GM19035 (cell line): ENCODE data around the gene ZNF778.

ENCODE experiments used
- ATAC-seq: cut with Tn5 transposase; IDR thresholded peaks from one replicate; pipeline ENCODE4 v1.9.1; 2021; ENCODE audit not compliant: unreplicated experiment

Gene ZNF778

DNA sequence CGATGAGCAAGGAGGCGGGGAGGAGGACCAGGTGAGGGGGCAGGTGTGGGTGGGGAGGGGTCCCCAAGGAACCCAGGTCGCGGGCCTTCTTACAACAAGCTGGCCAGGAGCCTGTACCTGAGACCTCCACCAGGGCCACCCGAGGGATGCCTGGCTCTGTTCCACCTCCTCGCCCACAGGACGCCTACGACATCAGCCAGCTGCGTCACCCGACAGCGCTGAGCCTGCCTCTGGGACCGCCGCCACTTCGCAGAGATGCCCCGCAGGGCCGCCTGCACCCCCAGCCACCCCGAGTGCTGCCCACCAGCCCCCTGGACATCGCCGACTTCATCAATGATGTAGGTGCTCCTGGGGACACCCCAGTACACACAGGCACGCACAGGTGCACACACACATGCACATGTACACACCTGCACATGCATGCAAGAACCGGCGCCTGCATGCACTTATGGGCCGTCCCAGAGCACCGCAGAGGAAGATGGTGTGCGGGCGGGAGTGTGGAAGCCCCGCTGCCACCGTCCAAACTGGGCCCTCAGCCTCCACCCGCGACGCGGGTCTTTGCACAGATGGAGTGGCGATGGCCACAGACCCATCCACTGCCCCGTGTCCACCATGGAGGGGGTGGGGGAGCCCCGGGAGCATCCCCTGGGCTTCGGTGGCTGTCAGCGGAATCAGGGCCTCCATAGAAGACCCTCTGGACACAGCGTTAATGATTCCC is 23.8 kb upstream of the ZNF778 start:
- ATAC-seq, result no peak

DNA sequence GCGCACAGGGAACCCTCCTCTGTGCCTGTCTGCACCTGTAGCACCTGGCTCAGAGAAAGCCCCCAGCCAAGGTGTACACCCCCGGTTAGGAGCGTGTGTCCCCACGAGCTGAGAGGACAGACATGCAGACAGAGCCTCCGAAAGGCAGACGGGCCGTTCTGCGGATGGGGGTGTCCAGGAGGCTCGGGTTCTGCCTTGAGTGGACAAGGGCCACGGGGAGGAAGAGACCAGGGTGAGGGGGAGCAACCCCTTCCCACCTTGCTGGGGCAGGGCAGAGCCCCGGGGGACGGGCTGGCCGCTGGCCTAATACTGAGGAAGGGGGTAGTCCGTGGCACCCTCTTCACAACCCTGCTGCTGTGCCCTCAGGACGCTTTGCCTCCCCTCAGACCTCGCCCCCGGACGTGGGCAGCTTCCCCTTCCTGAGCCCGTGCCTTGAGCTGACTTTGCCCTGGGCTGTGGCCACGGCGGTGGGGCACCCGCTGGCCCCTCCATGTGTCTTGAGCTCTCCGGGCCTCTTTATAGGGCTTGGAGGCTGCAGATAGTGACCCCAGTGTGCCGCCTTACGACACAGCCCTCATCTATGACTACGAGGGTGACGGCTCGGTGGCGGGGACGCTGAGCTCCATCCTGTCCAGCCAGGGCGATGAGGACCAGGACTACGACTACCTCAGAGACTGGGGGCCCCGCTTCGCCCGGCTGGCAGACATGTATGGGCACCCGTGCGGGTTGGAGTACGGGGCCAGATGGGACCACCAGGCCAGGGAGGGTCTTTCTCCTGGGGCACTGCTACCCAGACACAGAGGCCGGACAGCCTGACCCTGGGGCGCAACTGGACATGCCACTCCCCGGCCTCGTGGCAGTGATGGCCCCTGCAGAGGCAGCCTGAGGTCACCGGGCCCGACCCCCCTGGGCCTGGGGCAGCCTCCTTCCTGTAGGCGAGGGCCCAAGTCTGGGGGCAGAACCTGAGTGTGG is 22.9 kb upstream of the ZNF778 start:
- no peak for ATAC-seq

- no peak for ATAC-seq
These were observed 21.9 kb upstream of the ZNF778 start for GRCh38 chr16:89195521-89196171.

DNA sequence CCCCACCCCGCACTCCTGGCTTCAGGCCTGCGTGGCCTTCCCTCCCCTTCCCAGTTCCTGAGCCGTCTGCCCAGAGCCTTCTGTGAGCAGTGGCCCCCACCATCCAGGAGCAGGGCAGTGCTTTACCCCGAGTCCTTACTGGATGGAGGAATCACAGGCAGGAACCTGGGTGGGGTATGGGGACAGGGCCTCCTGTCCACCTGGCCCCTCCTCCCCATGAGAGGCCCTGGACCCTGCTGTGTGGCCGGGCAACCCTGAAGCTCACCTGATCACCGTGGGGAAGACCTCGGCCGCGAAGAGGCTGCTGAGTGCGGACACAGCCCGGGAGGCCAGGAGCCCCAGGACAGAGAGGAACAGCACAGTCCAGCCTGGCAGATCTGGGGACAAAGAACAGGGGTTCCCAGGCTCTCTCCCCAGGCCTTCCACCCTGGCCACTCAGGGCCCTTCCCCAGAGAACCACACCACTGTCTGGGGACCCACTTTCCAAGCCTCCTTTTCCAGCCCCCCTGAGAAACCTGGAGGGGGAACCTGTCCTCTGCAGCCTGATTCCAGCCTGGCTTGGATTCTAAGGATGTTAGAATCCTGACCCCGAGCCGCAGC is 20.4 kb upstream of the ZNF778 start:
- no peak for ATAC-seq

- ATAC-seq, result no peak
These were observed 19.7 kb upstream of the ZNF778 start for GRCh38 chr16:89197633-89198416.

- no peak for ATAC-seq
These were observed 18.9 kb upstream of the ZNF778 start for GRCh38 chr16:89198417-89199240.

- no peak for ATAC-seq
These were observed 18.0 kb upstream of the ZNF778 start for GRCh38 chr16:89199241-89200123.

DNA sequence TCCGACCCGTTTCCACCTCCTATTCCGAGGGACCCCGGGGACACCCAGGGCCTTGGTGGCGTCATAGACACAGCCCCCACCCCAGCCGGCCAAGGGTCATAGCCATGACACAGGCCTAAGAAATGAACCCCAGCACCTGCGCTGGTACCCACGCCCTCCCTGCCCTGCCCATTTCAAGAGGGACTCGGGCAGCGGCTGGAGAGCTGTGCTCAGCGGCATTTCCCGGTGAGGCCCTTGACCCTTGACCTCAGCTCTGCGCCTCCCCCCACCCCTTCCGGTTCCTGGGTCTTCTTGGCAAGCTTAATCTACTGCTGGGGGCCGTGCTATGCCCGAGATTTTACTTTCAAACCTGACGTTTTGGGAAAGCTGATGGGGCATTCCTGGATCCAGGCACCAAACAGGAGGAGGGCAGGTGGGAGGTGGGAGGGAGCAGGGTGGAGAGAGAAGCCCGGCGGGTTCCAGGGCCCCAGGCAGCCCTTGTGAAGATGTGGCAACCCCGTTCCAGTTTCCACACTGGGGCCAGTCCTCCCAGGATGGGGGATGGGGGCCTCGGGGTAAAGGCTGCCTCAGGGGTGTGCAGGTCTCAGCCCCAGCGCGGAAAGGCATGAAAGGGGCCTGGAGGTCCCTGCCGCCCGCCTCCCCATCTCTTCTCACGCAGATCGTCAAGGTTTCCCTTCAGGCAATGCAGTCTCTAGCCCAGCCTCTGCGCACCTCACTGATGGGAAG is 17.2 kb upstream of the ZNF778 start, which contains the start of gene SLC22A31:
Gene SLC22A31 (minus strand): TSS at position 414 of the 726 bp plus-strand sequence. CDS start 36 bp downstream, at position 378.
- ATAC-seq, result no peak

DNA sequence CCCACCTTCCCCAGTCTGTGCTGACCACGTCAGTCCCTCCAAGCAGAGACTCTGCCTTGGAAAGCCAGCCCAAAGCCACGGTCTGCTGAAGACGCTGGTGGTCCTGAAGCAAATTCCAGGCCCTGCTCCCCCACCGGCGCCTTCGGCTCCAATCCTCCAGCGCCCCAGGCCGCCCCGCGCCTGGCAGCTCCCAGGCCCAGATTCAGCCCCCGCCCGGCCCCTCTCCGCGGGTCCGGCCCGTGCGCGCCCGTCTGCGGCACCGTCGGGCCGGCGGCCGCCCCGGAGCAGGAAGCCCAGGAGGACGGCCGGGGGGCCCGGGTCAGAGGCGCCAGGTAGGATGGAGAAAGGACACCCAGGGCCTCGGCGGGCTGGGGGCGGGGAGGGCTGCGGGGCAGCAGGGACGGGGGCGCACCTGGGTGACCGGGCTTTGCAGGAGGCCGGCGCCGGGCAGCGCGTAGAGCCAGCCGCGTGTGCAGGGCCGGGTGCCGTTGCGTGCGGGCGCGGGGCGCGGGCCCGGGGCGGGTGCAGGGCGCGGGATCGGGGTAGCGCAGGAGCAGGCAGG is 16.6 kb upstream of the ZNF778 start:
- no peak for ATAC-seq

DNA sequence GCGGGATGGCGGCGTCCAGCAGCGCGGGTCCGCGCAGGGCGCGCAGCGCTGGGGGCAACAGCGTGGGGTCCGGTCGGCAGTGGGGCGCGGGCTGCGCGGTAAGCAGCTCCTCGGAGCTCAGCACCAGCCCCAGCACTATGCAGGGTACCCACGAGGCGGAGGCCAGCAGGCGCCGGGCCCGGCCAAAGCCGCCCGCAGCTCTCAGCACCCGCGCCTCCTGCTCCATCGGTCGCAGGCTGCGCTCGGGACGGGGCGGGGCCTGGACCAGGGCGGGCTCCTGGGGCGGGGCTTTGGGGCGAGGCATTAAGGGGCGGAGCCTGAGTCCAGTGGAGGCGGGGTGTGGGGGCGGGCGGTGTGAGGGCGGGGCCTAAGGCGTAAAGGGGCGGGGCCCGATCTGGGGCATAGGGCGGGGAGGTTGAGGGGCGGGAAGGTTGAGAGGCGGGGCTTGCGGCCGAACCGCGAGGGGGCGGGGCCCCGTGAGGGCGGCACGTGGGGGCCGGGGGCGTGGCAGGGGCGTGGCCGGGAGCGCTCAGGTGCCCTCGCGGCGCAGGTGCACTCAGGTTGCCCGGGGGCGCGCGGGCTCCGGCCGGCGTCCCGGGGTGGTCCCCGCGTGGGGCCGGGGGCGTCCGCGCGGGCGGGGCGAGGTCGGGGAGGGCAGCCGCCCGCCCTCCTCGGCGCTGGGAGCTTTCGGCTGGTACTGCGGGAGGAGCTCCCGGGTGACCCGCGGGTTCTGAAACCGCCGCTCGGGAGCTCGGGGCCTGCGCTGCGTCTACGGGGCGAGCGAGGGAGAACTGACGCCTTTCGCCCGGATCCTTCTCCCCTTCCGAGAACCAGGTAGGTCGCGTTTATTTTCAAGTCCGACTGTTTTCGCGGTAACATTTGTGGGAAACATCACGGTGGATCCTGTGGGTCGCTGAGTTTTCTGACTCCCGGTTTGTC is 15.8 kb upstream of the ZNF778 start:
- no peak for ATAC-seq

- ATAC-seq, result no peak
These were observed 14.9 kb upstream of the ZNF778 start for GRCh38 chr16:89202422-89203215.

DNA sequence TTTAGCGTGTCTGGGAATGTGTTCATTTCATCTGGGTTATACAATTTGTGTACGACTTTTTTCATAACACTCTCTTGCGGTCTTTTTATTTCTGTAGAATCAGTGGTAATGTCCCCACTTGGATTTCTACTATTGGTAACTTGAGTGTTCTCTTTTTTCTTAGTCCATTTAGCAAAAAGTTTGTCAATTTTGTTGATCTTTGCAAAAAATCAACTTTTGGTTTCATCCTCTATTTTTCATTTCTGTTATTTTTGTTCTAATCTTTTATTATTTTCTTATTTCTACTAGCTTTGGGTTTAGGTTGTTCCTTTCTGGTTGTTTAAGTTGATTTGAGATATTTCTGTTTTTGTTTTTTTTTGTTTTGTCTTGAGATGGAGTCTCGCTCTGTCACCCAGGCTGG is 9.5 kb upstream of the ZNF778 start:
- ATAC-seq, result no peak

DNA sequence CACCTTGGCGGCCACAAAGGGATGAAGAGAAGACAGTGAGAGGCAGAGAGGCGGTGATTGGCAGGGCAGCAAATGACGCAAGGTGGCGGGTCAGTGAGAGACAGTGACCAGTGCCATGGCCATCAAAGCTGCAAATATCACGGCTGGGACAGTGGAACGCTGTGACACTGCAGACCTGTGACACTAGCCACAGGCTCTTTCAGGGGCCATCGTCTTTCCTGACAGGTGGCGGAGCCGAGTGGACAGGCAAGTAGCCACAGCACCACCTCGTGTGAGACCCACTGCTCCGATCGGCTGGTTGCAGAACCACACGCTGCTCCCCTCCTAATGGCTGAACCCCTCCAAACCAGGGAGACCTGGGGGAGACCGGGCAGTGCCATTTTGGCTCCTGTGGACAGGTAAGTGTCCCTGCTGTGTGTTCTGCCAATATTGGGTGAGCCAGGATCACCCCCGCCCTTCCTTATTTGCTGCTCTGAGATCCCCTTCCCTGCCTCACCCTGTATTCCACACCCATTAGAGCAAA is 7.9 kb upstream of the ZNF778 start:
- ATAC-seq, result no peak

DNA sequence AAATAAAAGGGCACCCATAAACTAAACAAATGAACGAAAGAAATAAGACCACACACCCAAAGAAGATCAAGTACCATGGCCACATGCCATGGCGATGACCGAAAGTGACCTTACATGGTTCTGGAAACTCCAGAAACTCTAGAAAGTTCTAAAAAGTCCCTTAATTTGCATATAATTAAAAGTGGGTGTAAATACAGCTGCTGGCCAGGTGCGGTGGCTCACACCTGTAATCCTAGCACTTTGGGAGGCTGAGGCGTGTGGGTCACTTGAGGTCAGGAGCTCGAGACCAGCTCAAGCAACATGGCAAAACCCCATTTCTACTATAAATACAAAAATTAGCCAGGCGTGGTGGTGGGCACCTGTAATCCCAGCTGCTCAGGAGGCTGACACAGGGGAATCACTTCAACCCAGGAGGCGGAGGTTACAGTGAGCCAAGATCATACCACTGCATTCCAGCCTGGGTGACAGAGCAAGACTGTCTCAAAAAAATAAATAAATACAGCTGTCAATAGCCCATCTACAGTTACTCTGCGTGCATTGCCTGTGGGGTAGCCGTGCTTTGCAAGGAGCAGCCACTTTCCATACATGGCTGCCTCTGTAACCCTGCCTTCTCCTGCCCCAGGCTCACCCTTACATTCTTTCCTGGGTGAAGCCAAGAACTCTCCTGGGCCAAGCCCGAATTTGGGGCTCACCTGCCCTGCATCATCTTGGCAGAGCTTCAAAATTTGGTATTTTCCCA is 7.2 kb upstream of the ZNF778 start:
- no peak for ATAC-seq
